SKM-1 (cell line): ENCODE results near the gene CCDC182.

Experiments used
- DNase-seq: peaks from one replicate; lab custom pipeline; 2025; ENCODE audit not compliant: unreplicated experiment; lab: John Stamatoyannopoulos, UW

The CCDC182 gene

DNA sequence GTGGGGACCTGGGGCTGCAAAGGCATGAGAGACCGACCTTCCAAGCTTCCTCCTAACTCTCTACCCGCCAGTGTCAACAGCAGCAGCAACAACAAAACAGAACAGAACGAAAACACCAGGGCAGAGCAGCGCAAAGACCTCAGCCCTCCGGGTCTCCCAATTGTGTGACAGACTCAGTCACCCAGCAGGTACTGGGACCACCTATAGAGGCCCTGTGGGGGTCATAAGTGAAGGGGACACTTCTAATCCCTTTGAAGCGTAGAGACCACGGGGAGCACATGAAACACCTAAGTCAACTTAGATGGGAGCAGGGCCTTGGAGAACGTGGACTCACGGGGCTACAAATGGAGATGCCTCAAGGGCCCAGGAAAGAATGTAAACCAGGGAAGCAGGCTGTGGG lies 12.6 kb upstream of the CCDC182 start:
- no peak for DNase-seq

DNA sequence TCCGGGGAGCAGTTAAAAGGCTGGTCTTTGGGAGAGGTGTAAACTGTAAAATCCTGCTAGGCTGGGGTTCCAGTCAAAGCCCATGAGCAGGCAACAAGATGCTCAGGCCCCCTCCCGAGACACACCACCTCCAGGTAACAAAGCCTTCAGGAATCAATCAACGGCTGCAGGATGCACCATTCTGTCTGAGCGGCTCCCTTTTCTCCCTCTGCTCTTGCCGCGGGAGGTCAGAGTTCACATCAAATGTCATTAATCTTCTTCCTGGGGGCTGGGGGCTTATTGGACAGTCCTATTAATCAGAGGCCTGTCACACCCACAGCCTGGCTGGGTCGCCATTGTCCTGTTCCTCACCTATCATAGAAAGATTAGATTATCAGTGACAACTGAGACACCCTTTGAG lies 11.9 kb upstream of the CCDC182 start:
- DNase-seq = no peak

- DNase-seq = no peak
Measured at GRCh38 chr17:57755480-57756070, 10.5 kb upstream of the CCDC182 start.

DNA sequence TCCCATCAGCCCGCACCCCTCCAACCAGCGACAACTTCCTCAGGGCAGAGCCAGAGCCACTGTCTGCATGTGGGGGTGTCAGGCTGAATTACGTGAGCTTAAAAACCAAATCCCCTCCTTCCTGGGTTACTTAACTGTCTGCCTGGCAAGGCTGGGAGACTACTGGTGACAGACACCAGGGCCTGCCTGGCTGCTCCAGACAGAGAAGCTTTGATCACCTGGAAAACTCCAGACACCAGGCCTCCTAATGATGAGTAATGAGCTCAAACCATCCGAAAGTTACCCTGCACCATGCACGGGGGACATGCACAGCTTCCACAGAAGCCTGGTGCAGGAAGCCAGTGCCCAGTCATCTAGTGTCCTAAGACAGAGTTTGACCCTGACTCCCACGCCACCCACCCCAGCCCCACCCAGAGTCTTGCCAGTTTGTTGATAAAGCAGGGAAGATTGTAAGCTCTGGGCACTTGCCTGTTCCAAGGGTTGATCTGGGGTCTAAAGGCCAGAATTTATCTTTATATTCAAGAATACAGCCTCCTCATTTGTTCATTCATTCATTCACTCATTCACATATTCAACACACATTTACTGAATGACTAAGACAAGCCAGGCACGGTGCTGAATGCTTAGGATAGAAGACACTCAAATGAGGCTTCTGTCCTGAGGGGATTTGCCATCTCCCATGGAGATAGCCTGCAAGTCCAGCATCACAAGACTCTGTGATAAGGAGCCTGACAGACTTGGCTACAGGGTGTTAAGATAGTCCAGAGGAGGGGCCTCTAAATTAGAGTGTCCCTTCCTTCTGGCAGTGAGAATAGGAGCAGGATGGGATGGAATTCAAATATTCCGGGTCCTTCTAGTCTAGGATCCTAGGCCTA lies 7.2 kb upstream of the CCDC182 start:
- DNase-seq = no peak

DNA sequence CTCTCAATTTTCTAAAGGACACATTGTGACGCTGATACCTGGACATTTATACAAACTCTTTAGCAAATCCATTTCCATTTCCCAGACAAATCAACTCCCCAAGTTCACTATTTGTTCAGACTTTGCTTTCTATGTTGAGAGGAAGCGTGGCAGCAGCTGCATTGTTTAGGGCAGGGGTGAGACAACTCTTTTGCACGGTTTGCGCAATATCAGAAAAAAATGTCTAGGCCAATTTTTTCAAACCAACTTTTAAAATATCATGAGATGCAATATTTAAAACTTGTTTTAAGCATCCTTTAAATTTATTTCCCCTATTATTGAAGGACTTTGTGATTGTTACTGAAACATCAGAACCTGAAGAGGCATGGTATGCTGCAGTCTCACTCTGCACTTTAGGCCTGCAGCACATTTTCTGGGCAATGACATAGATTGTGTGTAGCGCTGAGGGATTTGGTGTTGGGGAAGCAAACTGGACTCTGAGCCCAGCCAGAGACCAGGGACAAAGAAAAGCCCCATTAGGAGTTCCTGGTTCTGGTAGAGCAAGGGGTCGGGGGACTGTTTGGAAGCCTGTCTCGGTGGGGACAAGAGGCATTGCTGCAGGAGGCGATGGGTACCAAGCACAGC lies 6.4 kb upstream of the CCDC182 start:
- no peak for DNase-seq

GRCh38 chr17:57750895-57751294 lies 5.8 kb upstream of the CCDC182 start:
- DNase-seq = no peak

DNA sequence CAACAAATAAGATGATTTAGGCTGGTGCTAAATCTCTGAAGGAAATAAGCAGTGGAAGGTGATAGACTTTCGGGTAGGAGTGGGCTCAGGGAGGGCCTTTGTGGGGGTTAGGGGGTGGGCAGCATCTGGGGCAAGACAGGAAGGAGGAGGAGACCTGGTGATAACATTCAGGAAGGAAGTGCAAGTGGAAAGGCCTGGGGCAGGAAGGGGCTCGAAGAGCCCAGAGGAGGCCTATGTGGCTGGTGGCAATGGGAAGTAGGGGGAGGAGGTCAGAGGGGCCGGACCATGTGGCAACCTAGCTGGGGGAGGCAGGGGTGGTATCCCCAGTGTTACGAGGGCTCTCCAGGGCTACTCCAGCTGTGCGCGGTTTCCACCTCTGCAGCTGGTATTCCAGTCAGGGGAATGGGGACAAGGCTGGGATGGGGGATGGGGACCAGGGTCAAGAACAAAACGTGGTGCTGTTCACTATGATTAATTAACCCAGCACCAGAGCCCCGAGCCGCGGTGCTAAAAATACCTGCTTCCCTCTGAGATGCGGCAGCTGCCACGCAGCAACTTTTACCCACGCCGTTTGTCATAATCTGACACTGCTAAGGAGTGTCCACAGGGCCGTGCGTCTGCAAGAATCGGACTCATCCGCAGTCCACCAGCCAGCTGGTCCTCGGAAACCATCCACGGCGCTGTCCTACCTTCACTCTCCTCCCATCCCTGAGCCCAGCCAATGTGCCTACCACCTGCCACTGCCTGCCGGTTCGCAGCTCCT lies 5.2 kb upstream of the CCDC182 start:
- peak; percentile 63 for DNase-seq

DNA sequence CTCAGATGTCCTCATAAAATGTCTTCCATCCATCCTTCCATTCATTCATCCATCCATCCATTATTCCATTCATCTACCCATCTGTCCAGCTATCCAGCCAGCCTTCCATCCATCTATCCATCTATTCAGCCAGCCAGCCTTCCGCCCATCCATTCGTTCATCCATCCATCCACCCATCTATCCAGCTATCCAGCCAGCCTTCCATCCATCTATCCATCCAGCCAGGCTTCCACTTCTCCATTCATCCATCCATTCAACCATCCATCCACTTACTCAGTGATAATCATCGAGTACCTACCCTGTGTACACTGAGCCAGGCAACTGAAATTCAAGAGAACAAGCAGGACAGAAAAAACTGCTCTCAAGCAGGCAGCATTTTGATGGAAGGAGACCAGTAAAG lies 4.6 kb upstream of the CCDC182 start:
- no peak for DNase-seq

GRCh38 chr17:57747221-57748017 lies 2.3 kb upstream of the CCDC182 start:
- DNase-seq = peak; percentile 16

- no peak for DNase-seq
Measured at GRCh38 chr17:57746221-57746620, 1.1 kb upstream of the CCDC182 start.

DNA sequence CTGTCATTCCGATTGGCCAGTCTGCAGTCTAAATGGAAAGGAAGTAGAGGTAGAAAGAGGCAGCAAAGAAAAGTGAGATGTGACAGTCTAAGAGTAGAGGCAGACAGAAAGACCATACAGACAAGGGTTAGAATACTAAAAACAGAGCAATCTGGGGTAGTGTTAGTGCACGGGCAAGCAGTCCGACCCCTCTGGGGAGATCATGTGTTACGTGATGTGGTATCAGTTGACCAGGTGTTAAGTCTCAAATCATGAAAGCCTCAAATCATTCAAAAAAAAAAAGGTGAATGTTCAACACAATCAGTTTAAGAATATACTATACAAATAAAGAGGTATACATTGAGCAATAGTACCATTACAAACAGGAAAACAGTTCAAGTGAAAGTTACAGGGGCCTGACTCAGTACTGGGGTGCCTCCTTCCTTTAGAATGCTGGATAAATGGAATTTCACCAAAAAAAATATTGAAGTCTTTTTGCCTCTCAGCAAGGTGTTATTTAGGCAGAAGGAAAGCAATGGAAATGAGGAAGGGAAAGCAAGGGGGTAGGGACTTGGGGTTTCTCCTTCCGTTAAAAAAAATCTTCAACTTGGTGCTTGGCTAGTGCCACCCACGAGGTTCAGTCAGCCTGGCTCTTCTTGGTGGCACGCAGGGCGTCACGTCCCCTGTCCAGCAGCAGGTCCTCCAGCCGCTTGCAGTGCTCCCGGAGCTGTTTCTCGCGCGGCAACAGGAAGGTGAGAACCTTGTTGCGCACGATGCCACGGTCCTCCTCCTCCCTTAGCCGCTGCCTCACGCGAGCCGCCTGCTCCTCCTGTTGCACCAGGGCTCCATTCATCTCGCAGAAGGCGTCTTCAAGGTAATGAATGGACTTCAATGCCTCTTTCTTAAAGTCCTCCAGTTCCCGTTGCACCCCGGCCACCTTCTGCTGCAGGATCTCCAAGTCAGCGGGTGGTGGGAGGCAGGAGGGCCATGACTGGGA lies 616 bp downstream of the CCDC182 start:
- no peak for DNase-seq

DNA sequence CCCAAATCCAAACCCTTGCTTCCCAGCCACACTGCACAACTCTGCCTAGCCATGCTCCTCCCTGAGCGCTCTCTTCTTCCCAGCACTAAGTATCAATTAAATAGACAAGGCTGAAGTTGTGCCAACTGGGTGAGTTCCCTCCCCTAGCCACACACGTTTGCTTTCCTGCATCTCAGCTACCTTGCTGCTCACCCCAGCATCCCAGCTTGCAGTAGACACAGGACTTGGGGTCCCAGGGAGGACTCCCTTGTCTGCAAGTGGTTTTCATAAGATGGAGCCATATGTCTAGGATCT lies 4.9 kb downstream of the CCDC182 start:
- no peak for DNase-seq

- DNase-seq = no peak
Measured at GRCh38 chr17:57739402-57740234, 5.5 kb downstream of the CCDC182 start.

DNA sequence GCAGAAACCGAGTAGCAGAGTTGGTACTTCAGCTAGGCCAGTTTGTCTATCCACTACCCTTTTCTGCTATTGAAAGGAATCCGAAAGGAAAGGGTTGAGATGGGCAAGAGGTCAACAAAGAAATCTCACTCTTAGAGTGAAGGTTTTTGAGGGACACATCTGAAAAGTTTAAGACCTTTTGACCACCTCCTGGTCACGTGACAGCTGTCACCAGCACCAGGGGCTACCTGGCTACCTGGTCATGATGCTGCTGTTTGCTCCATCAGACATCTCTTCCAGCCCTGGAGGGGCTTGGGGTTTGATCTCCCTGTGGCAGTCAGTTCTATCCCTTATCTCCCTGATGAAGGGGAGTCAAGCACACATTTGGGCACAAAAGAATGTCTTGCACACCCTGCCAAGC lies 7.6 kb downstream of the CCDC182 start:
- no peak for DNase-seq

DNA sequence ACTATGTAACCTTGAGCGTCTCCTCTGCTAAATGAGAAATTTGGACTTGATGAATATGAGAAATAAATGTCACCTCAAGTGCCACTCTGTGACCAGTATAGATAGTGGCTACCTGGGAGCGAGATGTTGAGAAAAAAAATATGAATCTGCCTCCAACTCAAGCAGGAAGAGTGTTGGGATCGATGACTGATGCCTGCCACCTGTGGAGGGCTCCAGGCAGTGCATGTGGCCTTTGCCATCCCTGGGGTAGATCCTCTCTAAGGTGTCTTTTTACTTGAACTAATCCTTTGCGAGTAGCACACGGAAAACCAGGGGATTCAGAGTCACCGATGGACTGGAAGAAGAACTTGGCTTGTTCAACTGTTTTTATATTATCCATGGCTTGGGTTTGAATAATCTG lies 9.4 kb downstream of the CCDC182 start:
- DNase-seq = no peak

DNA sequence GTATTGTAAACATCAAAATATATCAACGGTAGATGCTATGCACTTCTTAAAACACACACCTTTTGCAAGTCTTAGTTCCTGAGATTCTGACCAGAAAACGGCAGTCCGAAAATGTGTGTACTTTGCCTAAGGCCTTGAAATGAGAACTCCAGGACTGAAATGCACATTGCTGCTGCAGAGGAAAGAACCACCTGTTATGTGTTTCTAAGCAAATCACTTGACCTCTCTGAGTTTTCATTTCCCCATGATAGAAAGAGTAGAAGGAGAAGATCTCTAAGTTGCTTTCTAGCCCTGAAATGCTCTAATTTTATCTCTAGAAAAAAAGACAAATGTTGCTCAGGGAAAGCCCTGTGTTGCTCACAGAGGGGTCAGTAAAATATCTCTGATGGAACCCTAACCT lies 9.9 kb downstream of the CCDC182 start:
- no peak for DNase-seq

DNA sequence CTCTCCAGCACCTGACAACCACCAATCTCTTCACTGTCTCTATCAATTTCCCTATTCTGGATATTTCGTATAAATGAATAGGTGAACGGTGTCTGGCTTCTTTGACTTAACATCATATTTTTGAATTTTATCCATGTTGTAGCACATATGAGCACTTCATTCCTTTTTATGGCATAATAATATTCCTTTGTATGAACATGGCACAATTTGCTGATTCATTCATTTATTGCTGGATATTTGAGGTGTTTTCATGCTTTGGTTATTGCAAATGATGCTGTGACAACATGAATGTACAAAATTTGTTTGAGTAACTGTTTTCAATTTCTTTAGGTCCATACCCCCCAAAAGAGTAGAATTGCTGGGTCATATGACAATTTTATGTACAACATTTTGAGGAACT lies 12.0 kb downstream of the CCDC182 start:
- no peak for DNase-seq

DNA sequence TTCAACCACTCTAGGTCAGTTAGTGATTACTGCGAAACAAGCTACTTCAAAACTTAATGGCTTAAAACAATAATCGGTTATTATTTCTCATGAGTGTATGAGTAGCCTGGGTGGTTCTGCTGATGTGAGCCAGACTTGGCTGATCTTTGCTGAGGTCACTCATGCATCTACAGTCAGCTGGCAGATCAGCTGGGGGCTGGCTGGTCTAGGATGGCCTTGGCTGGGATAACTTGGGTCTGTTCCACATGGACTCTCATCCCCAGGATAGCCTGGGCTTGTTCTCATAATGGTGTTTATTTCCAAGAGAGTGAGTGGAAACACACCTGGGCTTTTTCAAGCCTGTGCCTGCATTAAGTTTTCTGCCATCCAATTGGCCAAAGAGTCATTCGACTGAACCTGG lies 13.0 kb downstream of the CCDC182 start:
- no peak for DNase-seq
